Measurements from ENCODE around the gene HNRNPLL.
"Not testable (repeated sequence)": the region's sequence is repeated elsewhere in the genome, so short reads cannot be mapped to it uniquely, and the experiment has no call there.

HNRNPLL gene

DNA sequence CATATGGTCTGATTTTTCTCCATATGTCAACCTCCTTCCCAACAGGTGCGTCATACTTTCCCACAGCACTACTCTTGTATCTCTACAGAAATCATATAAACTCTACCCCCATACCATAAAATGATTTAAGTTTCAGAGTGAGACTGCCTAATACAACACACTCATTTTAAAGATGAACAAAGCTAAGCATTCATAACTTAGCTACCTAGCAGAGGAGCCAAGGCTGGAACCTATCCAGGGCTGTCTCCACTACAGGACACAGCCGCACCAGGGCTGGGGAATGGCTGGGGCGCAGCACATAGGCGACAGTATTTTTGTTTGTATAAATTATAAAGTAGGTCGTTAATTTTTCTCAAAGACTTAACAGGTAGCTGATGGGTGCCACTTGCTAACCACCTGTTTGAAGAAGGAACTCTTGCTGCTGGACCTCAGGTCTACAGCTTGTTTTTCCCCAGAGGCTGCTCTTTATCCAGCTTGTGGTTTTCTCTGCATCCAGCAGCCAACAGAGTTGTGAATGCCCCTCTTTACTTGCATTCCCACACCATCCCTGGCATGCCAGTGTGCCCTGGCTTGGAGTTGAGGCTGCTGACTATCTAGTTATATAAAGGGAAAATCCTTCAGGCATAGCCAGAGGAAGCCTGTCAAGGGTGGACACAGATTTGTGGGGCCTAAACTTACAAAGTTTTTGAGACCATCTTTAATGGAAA is 62.0 kb downstream of the HNRNPLL start:
- H3K4me3 ChIP-seq (ENCODE audit: low read length), result no peak overlapping the region
- peaks cover 9% of the 10 kb centered on the region for H3K4me1 ChIP-seq (ENCODE audit: control insufficient read depth, insufficient read depth, low read length)
- no peaks in the 10 kb centered on the region for H3K27me3 ChIP-seq (ENCODE audit: control insufficient read depth, insufficient read depth, low read length)
- no peak overlapping the region for H3K9ac ChIP-seq (ENCODE audit: low read length)
- no peaks in the 10 kb centered on the region for H3K36me3 ChIP-seq (ENCODE audit: control insufficient read depth, insufficient read depth, low read length)
- H3K27ac ChIP-seq (ENCODE audit: low read depth, low read length), result no peak overlapping the region

- Histone ChIP-seq H3K4me1 (ENCODE audit: control insufficient read depth, insufficient read depth, low read length) (peaks cover 14% of the 10 kb centered on the region), H3K27me3 (ENCODE audit: control insufficient read depth, insufficient read depth, low read length) (no peaks in the 10 kb centered on the region), H3K4me3 (ENCODE audit: low read length) (no peak overlapping the region), H3K36me3 (ENCODE audit: control insufficient read depth, insufficient read depth, low read length) (no peaks in the 10 kb centered on the region), H3K9ac (ENCODE audit: low read length) (no peak overlapping the region), H3K27ac (ENCODE audit: low read depth, low read length) (no peak overlapping the region)
Observed at GRCh38 chr2:38539086-38539485, 63.6 kb downstream of the HNRNPLL start.

- Histone ChIP-seq H3K4me1 (ENCODE audit: control insufficient read depth, insufficient read depth, low read length) (peaks cover 14% of the 10 kb centered on the region), H3K27ac (ENCODE audit: low read depth, low read length) (no peak overlapping the region), H3K36me3 (ENCODE audit: control insufficient read depth, insufficient read depth, low read length) (no peaks in the 10 kb centered on the region), H3K27me3 (ENCODE audit: control insufficient read depth, insufficient read depth, low read length) (no peaks in the 10 kb centered on the region), H3K9ac (ENCODE audit: low read length) (no peak overlapping the region), H3K4me3 (ENCODE audit: low read length) (no peak overlapping the region)
Observed at GRCh38 chr2:38537937-38538525, 64.7 kb downstream of the HNRNPLL start.

DNA sequence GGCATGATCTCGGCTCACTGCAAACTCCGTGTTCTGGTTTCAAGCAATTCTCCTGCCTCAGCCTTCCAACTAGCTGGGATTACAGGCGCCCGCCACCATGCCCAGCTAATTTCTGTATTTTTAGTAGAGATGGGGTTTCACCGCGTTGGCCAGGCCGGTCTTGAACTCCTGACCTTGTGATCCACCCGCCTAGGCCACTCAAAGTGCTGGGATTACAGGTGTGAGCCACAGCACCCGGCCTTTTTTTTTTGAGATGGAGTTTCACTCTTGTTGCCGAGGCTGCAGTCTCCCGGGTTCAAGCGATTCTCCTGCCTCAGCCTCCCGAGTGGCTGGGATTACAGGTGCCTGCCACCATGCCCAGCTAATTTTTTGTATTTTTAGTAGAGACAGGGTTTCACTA is 65.4 kb downstream of the HNRNPLL start:
- peaks cover 14% of the 10 kb centered on the region for H3K4me1 ChIP-seq (ENCODE audit: control insufficient read depth, insufficient read depth, low read length)
- not testable (repeated sequence) for H3K36me3 ChIP-seq (ENCODE audit: control insufficient read depth, insufficient read depth, low read length); H3K9ac ChIP-seq (ENCODE audit: low read length); H3K4me3 ChIP-seq (ENCODE audit: low read length); H3K27me3 ChIP-seq (ENCODE audit: control insufficient read depth, insufficient read depth, low read length); H3K27ac ChIP-seq (ENCODE audit: low read depth, low read length)

DNA sequence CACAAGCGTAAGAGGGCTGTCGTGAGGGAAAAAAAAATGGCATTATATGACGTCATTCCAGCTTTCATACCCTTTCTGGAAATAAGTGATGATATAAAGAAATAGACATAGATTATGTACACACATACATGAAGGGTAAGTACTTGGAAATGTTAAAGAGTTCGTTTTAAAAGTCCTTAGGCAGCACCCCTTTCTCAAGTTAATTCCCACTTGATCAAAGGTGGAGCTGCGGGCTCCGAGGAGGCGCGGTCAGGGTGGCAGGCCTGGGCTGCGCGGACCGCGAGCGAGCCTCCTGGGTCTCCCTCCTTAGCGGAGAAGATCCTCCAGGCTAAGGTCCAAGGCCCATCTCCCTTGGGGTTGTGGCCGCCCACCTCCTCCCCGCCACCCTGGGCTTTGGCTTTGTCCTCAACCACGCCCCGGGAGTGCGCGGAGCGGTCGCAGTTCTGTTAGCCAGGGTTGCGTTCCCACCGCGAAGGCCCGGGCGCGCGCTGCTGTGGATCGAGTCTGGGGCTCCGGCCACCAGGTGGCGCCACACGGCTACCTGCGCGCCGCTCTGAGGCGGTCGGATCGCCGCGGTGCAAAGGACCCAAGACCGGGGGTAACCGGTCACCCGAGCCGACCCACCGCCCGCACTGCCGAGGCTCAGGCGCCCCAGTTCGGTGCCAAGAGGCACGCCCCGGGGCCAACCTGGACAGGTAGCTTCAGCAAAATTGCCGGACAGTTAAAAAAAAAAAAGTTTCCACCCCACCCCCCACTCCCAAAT is 66.8 kb downstream of the HNRNPLL start:
- H3K4me1 ChIP-seq (ENCODE audit: control insufficient read depth, insufficient read depth, low read length), result peaks cover 12% of the 10 kb centered on the region
- H3K9ac ChIP-seq (ENCODE audit: low read length), result no peak overlapping the region
- peak overlapping the region; percentile 59 for H3K27ac ChIP-seq (ENCODE audit: low read depth, low read length)
- H3K4me3 ChIP-seq (ENCODE audit: low read length), result peak overlapping the region; percentile 59
- no peaks in the 10 kb centered on the region for H3K36me3 ChIP-seq (ENCODE audit: control insufficient read depth, insufficient read depth, low read length)
- H3K27me3 ChIP-seq (ENCODE audit: control insufficient read depth, insufficient read depth, low read length), result no peaks in the 10 kb centered on the region

DNA sequence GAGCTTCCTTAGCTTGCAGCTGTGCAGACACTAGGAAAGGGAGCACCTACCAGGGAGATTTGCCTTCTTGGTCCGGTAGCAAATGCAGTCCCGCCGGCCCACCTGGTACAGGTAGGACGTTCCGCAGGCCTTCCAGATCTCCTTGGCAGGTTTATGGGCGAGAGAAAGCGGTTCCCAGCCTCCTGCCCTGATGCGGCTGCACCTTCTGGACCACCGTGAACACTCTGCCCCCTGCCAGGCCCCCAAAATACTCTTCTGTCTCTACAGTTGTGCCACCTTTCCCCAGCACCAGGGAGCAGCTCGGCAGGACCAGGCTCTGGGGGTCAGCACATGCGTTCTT is 67.4 kb downstream of the HNRNPLL start:
- H3K27ac ChIP-seq (ENCODE audit: low read depth, low read length), result peak overlapping the region; percentile 59
- no peaks in the 10 kb centered on the region for H3K36me3 ChIP-seq (ENCODE audit: control insufficient read depth, insufficient read depth, low read length)
- peak overlapping the region; percentile 59 for H3K4me3 ChIP-seq (ENCODE audit: low read length)
- H3K27me3 ChIP-seq (ENCODE audit: control insufficient read depth, insufficient read depth, low read length), result no peaks in the 10 kb centered on the region
- H3K4me1 ChIP-seq (ENCODE audit: control insufficient read depth, insufficient read depth, low read length), result peaks cover 8% of the 10 kb centered on the region
- H3K9ac ChIP-seq (ENCODE audit: low read length), result no peak overlapping the region

GRCh38 chr2:38534746-38535403 is 67.9 kb downstream of the HNRNPLL start:
- Histone ChIP-seq H3K36me3 (ENCODE audit: control insufficient read depth, insufficient read depth, low read length) (no peaks in the 10 kb centered on the region), H3K9ac (ENCODE audit: low read length) (no peak overlapping the region), H3K4me1 (ENCODE audit: control insufficient read depth, insufficient read depth, low read length) (peaks cover 6% of the 10 kb centered on the region), H3K27ac (ENCODE audit: low read depth, low read length) (peak overlapping the region; percentile 59), H3K4me3 (ENCODE audit: low read length) (peak overlapping the region; percentile 59), H3K27me3 (ENCODE audit: control insufficient read depth, insufficient read depth, low read length) (no peaks in the 10 kb centered on the region)

GRCh38 chr2:38533757-38534545 is 68.8 kb downstream of the HNRNPLL start:
- Histone ChIP-seq H3K9ac (ENCODE audit: low read length) (no peak overlapping the region), H3K27me3 (ENCODE audit: control insufficient read depth, insufficient read depth, low read length) (no peaks in the 10 kb centered on the region), H3K4me3 (ENCODE audit: low read length) (no peak overlapping the region), H3K4me1 (ENCODE audit: control insufficient read depth, insufficient read depth, low read length) (peaks cover 6% of the 10 kb centered on the region), H3K36me3 (ENCODE audit: control insufficient read depth, insufficient read depth, low read length) (no peaks in the 10 kb centered on the region), H3K27ac (ENCODE audit: low read depth, low read length) (peak overlapping the region; percentile 49)

- Histone ChIP-seq H3K4me3 (ENCODE audit: low read length) (no peak overlapping the region), H3K4me1 (ENCODE audit: control insufficient read depth, insufficient read depth, low read length) (peaks cover 6% of the 10 kb centered on the region), H3K27me3 (ENCODE audit: control insufficient read depth, insufficient read depth, low read length) (no peaks in the 10 kb centered on the region), H3K36me3 (ENCODE audit: control insufficient read depth, insufficient read depth, low read length) (no peaks in the 10 kb centered on the region), H3K27ac (ENCODE audit: low read depth, low read length) (no peak overlapping the region), H3K9ac (ENCODE audit: low read length) (no peak overlapping the region)
Observed at GRCh38 chr2:38533180-38533579, 69.5 kb downstream of the HNRNPLL start.

DNA sequence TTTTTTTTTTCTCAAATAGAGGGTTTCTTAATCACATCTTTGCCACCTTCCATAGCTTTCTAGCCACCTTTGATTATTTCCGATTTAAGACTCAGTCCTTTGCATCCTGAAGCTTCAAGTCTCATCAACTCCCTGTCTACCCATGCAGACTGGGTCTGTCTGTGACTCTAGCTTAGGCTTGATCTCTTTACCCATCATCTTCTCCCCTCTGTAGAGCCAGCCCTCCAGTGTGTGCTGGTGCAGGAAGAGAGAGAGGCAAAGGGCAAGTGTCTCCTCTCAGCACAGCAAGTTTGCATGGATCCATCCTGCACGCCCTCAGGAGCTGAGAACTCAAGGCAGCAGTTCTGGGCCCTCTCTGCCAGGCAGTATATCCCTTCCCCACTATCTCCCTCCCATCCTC is 70.4 kb downstream of the HNRNPLL start:
- Histone ChIP-seq H3K36me3 (ENCODE audit: control insufficient read depth, insufficient read depth, low read length) (no peaks in the 10 kb centered on the region), H3K4me1 (ENCODE audit: control insufficient read depth, insufficient read depth, low read length) (peaks cover 6% of the 10 kb centered on the region), H3K9ac (ENCODE audit: low read length) (no peak overlapping the region), H3K27me3 (ENCODE audit: control insufficient read depth, insufficient read depth, low read length) (no peaks in the 10 kb centered on the region), H3K27ac (ENCODE audit: low read depth, low read length) (no peak overlapping the region), H3K4me3 (ENCODE audit: low read length) (no peak overlapping the region)

DNA sequence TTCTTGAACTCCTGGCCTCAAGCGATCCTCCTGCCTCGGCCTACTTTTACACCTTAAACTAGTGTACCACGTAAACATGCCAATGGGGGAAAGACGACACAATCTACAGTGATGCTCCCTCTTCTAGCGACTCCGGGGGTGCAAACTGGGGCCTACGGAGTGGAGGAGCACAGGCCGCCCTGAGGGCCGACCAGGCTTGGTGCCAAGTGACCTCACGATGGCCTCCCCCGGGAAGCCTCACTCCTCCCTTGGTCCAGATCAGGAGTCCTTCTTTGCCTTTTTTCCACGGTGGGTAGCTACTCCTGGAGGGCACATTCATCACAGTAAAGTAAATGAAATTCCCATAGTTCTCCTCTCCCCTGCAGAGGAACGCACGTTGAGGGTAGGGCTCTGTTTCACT is 73.5 kb downstream of the HNRNPLL start:
- Histone ChIP-seq H3K36me3 (ENCODE audit: control insufficient read depth, insufficient read depth, low read length) (no peaks in the 10 kb centered on the region), H3K4me3 (ENCODE audit: low read length) (no peak overlapping the region), H3K9ac (ENCODE audit: low read length) (no peak overlapping the region), H3K27ac (ENCODE audit: low read depth, low read length) (no peak overlapping the region), H3K4me1 (ENCODE audit: control insufficient read depth, insufficient read depth, low read length) (peaks cover 2% of the 10 kb centered on the region), H3K27me3 (ENCODE audit: control insufficient read depth, insufficient read depth, low read length) (no peaks in the 10 kb centered on the region)

DNA sequence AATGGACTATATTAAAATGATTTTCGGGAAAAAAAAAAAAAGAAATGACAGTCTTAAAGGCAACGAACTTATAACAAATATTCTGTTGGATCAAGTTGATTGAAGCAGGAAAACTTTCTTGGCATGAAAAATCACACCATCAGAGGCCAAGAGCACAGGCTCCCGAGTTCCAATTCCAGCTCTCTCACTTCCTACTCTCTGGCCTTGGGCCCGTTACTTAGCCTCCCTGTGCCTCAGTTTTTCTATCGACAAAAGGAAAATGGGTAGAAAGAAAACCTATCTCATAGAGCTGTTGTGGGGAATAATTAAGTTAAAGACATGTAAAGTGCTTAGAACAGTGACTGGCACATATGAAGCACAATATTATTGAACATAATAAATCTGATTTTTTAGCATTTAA is 74.2 kb downstream of the HNRNPLL start:
- Histone ChIP-seq H3K4me1 (ENCODE audit: control insufficient read depth, insufficient read depth, low read length) (peaks cover 7% of the 10 kb centered on the region), H3K9ac (ENCODE audit: low read length) (no peak overlapping the region)

More for the DNA sequence above, 74.2 kb downstream of the HNRNPLL start:
- peak overlapping the region; percentile 49 for H3K4me3 ChIP-seq (ENCODE audit: low read length)
- no peaks in the 10 kb centered on the region for H3K27me3 ChIP-seq (ENCODE audit: control insufficient read depth, insufficient read depth, low read length)
- no peaks in the 10 kb centered on the region for H3K36me3 ChIP-seq (ENCODE audit: control insufficient read depth, insufficient read depth, low read length)
- no peak overlapping the region for H3K27ac ChIP-seq (ENCODE audit: low read depth, low read length)
